Trophoblast cell (in vitro differentiated cells and primary cell): ENCODE data around the gene EGFR.

Experiments used
- DNase-seq, 2 donors: peaks; one replicate each; pipeline ENCODE4 v3.0.0-alpha.2; 2016
- H2AFZ ChIP-seq: 2 replicates; pipeline ENCODE4 v1.6.1; 2013; ENCODE audit warnings: low read length, moderate library complexity, mild to moderate bottlenecking; ENCODE audit not compliant: insufficient read depth, poor library complexity
- H2AK5ac ChIP-seq: 2 replicates; pipeline ENCODE4 v1.6.1; 2013; ENCODE audit warnings: mild to moderate bottlenecking, low read length
- H2BK120ac ChIP-seq: 2 replicates; pipeline ENCODE4 v1.6.1; 2013; ENCODE audit warnings: low read length, mild to moderate bottlenecking, moderate library complexity; ENCODE audit not compliant: insufficient read depth, poor library complexity
- H2BK12ac ChIP-seq: 2 replicates; pipeline ENCODE4 v1.6.1; 2013; ENCODE audit warnings: mild to moderate bottlenecking, low read length, moderate library complexity
- H2BK5ac ChIP-seq: 2 replicates; pipeline ENCODE4 v1.6.1; 2013; ENCODE audit warnings: low read length, low read depth, moderate library complexity, mild to moderate bottlenecking; ENCODE audit not compliant: poor library complexity
- H3K14ac ChIP-seq: 2 replicates; pipeline ENCODE4 v1.6.1; 2013; ENCODE audit warnings: mild to moderate bottlenecking, low read length
- H3K18ac ChIP-seq: 2 replicates; pipeline ENCODE4 v1.6.1; 2013; ENCODE audit warnings: mild to moderate bottlenecking, low read length
- H3K23ac ChIP-seq: 2 replicates; pipeline ENCODE4 v1.6.1; 2013; ENCODE audit warnings: low read length
- H3K27ac ChIP-seq: 2 replicates; pipeline ENCODE4 v1.5.1; 2013; ENCODE audit warnings: low read depth, mild to moderate bottlenecking, inconsistent platforms, low read length, moderate library complexity
- H3K27me3 ChIP-seq: 2 replicates; pipeline ENCODE4 v1.6.1; 2013; ENCODE audit warnings: inconsistent platforms, mild to moderate bottlenecking, low read length, moderate library complexity; ENCODE audit not compliant: insufficient read depth
- H3K36me3 ChIP-seq, 2 experiments: 1 replicate in 1 of 2; 2 replicates in 1 of 2; pipeline ENCODE4 v1.6.1; 2013; ENCODE audit warnings: low read length in 2 of 2, mild to moderate bottlenecking in 2 of 2, moderate library complexity in 1 of 2; ENCODE audit not compliant: insufficient read depth in 2 of 2, control insufficient read depth in 1 of 2
- H3K4ac ChIP-seq: 2 replicates; pipeline ENCODE4 v1.6.1; 2013; ENCODE audit warnings: low read depth, mild to moderate bottlenecking, low read length, moderate library complexity
- H3K4me1 ChIP-seq, 2 experiments: 1 replicate in 1 of 2; 2 replicates in 1 of 2; pipeline ENCODE4 v1.6.1; 2013; ENCODE audit warnings: low read length in 2 of 2, mild to moderate bottlenecking in 2 of 2, moderate library complexity in 1 of 2; ENCODE audit not compliant: insufficient read depth in 2 of 2, control insufficient read depth in 1 of 2
- H3K4me2 ChIP-seq: 2 replicates; pipeline ENCODE4 v1.6.1; 2013; ENCODE audit warnings: inconsistent platforms, mild to moderate bottlenecking, low read length, moderate library complexity
- H3K4me3 ChIP-seq: 2 replicates; pipeline ENCODE4 v1.5.1; 2013; ENCODE audit warnings: mild to moderate bottlenecking, low read depth, low read length, inconsistent platforms
- H3K79me1 ChIP-seq: one replicate; pipeline ENCODE4 v1.6.1; 2013; ENCODE audit warnings: low read length
- H3K79me2 ChIP-seq: 2 replicates; pipeline ENCODE4 v1.6.1; 2013; ENCODE audit warnings: low read length, mild to moderate bottlenecking; ENCODE audit not compliant: control insufficient read depth, insufficient read depth, poor library complexity
- H3K9ac ChIP-seq: 2 replicates; pipeline ENCODE4 v1.6.1; 2013; ENCODE audit warnings: mild to moderate bottlenecking, low read length
- H3K9me3 ChIP-seq: 2 replicates; pipeline ENCODE4 v1.6.1; 2013; ENCODE audit warnings: low read depth, mild to moderate bottlenecking, control low read depth, inconsistent platforms, low read length; ENCODE audit not compliant: insufficient read depth
- H4K12ac ChIP-seq: 2 replicates; pipeline ENCODE4 v1.6.1; 2013; ENCODE audit warnings: low read depth, mild to moderate bottlenecking, low read length, moderate library complexity
- H4K8ac ChIP-seq: 2 replicates; pipeline ENCODE4 v1.6.1; 2013; ENCODE audit warnings: low read depth, mild to moderate bottlenecking, low read length, moderate library complexity
- H4K91ac ChIP-seq: one replicate; pipeline ENCODE4 v1.6.1; 2013; ENCODE audit warnings: low read depth, mild to moderate bottlenecking, low read length, moderate library complexity
- WGBS: extraction: QIAGEN DNeasy Blood & Tissue Kit; methylation state at CpG from one replicate; pipeline ENCODE4 v1.1.7; 2013; ENCODE audit warnings: missing lambda C conversion rate; ENCODE audit not compliant: insufficient read length, insufficient coverage; ENCODE audit errors: extremely low coverage; 5-methylcytosine and 5-hydroxymethylcytosine counted together

Gene EGFR

GRCh38 chr7:54980521-54980920 is 38.3 kb upstream of the EGFR start:
- H3K4me2 ChIP-seq = no peak overlapping the region
- H4K8ac ChIP-seq = no peak overlapping the region
- no peaks in the 10 kb centered on the region for H3K79me1 ChIP-seq
- H4K12ac ChIP-seq = no peak overlapping the region
- H2BK120ac ChIP-seq = no peak overlapping the region
- H3K4me1 ChIP-seq = no peaks in the 10 kb centered on the region
- no peak overlapping the region for H3K9ac ChIP-seq
- H3K27me3 ChIP-seq = no peaks in the 10 kb centered on the region
- WGBS = no CpG with 5 or more reads among the region's 14 CpGs
- H3K14ac ChIP-seq = no peak overlapping the region
- H2AFZ ChIP-seq = no peak overlapping the region
- H3K23ac ChIP-seq = no peak overlapping the region
- H3K18ac ChIP-seq = no peak overlapping the region
- H3K27ac ChIP-seq = no peak overlapping the region
- no peak overlapping the region for H4K91ac ChIP-seq
- no peak overlapping the region for H3K4ac ChIP-seq
- H3K9me3 ChIP-seq = no peaks in the 10 kb centered on the region
- no peak overlapping the region for H2BK5ac ChIP-seq
- H3K79me2 ChIP-seq = no peaks in the 10 kb centered on the region
- no peaks in the 10 kb centered on the region for H3K36me3 ChIP-seq
- H3K4me3 ChIP-seq = no peak overlapping the region
- H2AK5ac ChIP-seq = no peak overlapping the region
- H2BK12ac ChIP-seq = no peak overlapping the region
- peak; percentile 79 to 86 for DNase-seq

- Histone ChIP-seq H3K4me1 (no peaks in the 10 kb centered on the region), H2BK120ac (no peak overlapping the region), H3K4ac (no peak overlapping the region), H4K91ac (no peak overlapping the region), H4K12ac (no peak overlapping the region), H3K23ac (no peak overlapping the region), H2BK12ac (no peak overlapping the region), H3K27ac (no peak overlapping the region), H3K27me3 (no peaks in the 10 kb centered on the region), H3K9ac (no peak overlapping the region), H3K79me2 (no peaks in the 10 kb centered on the region), H3K18ac (no peak overlapping the region), H3K4me2 (no peak overlapping the region), H2BK5ac (no peak overlapping the region), H2AFZ (no peak overlapping the region), H3K4me3 (no peak overlapping the region), H4K8ac (no peak overlapping the region), H3K36me3 (no peaks in the 10 kb centered on the region), H3K14ac (no peak overlapping the region), H3K9me3 (no peaks in the 10 kb centered on the region), H2AK5ac (no peak overlapping the region), H3K79me1 (no peaks in the 10 kb centered on the region)
- no CpG with 5 or more reads among the region's 11 CpGs for WGBS
- DNase-seq = no peak
Measured at GRCh38 chr7:54981913-54982312, 36.9 kb upstream of the EGFR start.

- DNase-seq = peak; percentile 76 to 87
- H3K18ac ChIP-seq = no peak overlapping the region
- no peak overlapping the region for H3K9ac ChIP-seq
- no peak overlapping the region for H2BK5ac ChIP-seq
- no peak overlapping the region for H3K27ac ChIP-seq
- H3K4me3 ChIP-seq = no peak overlapping the region
- no peaks in the 10 kb centered on the region for H3K79me1 ChIP-seq
- no peak overlapping the region for H3K14ac ChIP-seq
- no peaks in the 10 kb centered on the region for H3K4me1 ChIP-seq
- H3K27me3 ChIP-seq = no peaks in the 10 kb centered on the region
- H4K12ac ChIP-seq = no peak overlapping the region
- H3K4me2 ChIP-seq = no peak overlapping the region
- H2BK12ac ChIP-seq = no peak overlapping the region
- no peak overlapping the region for H2AK5ac ChIP-seq
- no peak overlapping the region for H4K91ac ChIP-seq
- no peaks in the 10 kb centered on the region for H3K79me2 ChIP-seq
- no peak overlapping the region for H2BK120ac ChIP-seq
- H3K9me3 ChIP-seq = no peaks in the 10 kb centered on the region
- no peak overlapping the region for H2AFZ ChIP-seq
- no CpG with 5 or more reads among the region's 7 CpGs for WGBS
- H4K8ac ChIP-seq = no peak overlapping the region
- H3K4ac ChIP-seq = no peak overlapping the region
- H3K23ac ChIP-seq = no peak overlapping the region
- H3K36me3 ChIP-seq = no peaks in the 10 kb centered on the region
Measured at GRCh38 chr7:54985426-54986330, 33.1 kb upstream of the EGFR start.

GRCh38 chr7:54986716-54987115 is 32.1 kb upstream of the EGFR start:
- DNase-seq = no peak
- Histone ChIP-seq H3K18ac (no peak overlapping the region), H3K9me3 (no peaks in the 10 kb centered on the region), H3K4ac (no peak overlapping the region), H4K91ac (no peak overlapping the region), H2BK5ac (no peak overlapping the region), H3K23ac (no peak overlapping the region), H3K79me2 (no peaks in the 10 kb centered on the region), H3K27me3 (no peaks in the 10 kb centered on the region), H3K9ac (no peak overlapping the region), H3K4me3 (no peak overlapping the region), H3K4me2 (no peak overlapping the region), H2AFZ (no peak overlapping the region), H2BK12ac (no peak overlapping the region), H3K14ac (no peak overlapping the region), H4K8ac (no peak overlapping the region), H2BK120ac (no peak overlapping the region), H3K27ac (no peak overlapping the region), H2AK5ac (no peak overlapping the region), H3K36me3 (no peaks in the 10 kb centered on the region), H4K12ac (no peak overlapping the region), H3K79me1 (no peaks in the 10 kb centered on the region), H3K4me1 (no peaks in the 10 kb centered on the region)
- WGBS = no CpG with 5 or more reads among the region's 4 CpGs
